Mesenchymal stem cell (in vitro differentiated cells and primary cell): Measurements from ENCODE around the gene TEX38.

ENCODE experiments used
- DNase-seq: peaks from one replicate; pipeline ENCODE4 v3.0.0-alpha.2; 2013
- H2AFZ ChIP-seq: one replicate; pipeline ENCODE4 v1.6.1; 2013; ENCODE audit warnings: low read depth, mild to moderate bottlenecking, control low read depth, inconsistent platforms, low read length, moderate library complexity
- H2AK5ac ChIP-seq: 2 replicates; pipeline ENCODE4 v1.6.1; 2013; ENCODE audit warnings: low read length, moderate library complexity, mild to moderate bottlenecking, inconsistent platforms; ENCODE audit not compliant: severe bottlenecking
- H2BK120ac ChIP-seq: one replicate; pipeline ENCODE4 v1.6.1; 2013; ENCODE audit warnings: low read depth, mild to moderate bottlenecking, inconsistent platforms, low read length, moderate library complexity
- H2BK12ac ChIP-seq, 2 experiments: one replicate each; pipeline ENCODE4 v1.6.1; 2013; ENCODE audit warnings: inconsistent platforms in 2 of 2, low read length in 2 of 2, mild to moderate bottlenecking in 2 of 2, moderate library complexity in 2 of 2, control low read depth in 1 of 2
- H2BK15ac ChIP-seq: one replicate; pipeline ENCODE4 v1.6.1; 2013; ENCODE audit warnings: mild to moderate bottlenecking, low read depth, inconsistent platforms; ENCODE audit not compliant: poor library complexity, severe bottlenecking
- H2BK5ac ChIP-seq: 2 replicates; pipeline ENCODE4 v1.6.1; 2013; ENCODE audit warnings: low read depth, mild to moderate bottlenecking, low read length, control low read depth, inconsistent platforms; ENCODE audit not compliant: poor library complexity, severe bottlenecking
- H3K14ac ChIP-seq, 2 experiments: one replicate each; pipeline ENCODE4 v1.6.1; 2013; ENCODE audit warnings: inconsistent platforms in 2 of 2, low read length in 2 of 2, control low read depth in 1 of 2, mild to moderate bottlenecking in 1 of 2, moderate library complexity in 1 of 2
- H3K18ac ChIP-seq, 2 experiments: one replicate each; pipeline ENCODE4 v1.6.1; 2013; ENCODE audit warnings: inconsistent platforms in 2 of 2, low read length in 2 of 2, control low read depth in 1 of 2, low read depth in 1 of 2, mild to moderate bottlenecking in 1 of 2
- H3K23ac ChIP-seq, 2 experiments: one replicate each; pipeline ENCODE4 v1.6.1; 2013; ENCODE audit warnings: inconsistent platforms in 2 of 2, low read length in 2 of 2, mild to moderate bottlenecking in 2 of 2, moderate library complexity in 2 of 2, control low read depth in 1 of 2
- H3K27ac ChIP-seq: 2 replicates; pipeline ENCODE4 v1.5.1; 2013; ENCODE audit warnings: mild to moderate bottlenecking, moderate library complexity, low read length, control low read depth, inconsistent platforms; ENCODE audit not compliant: poor library complexity, severe bottlenecking
- H3K27me3 ChIP-seq, 2 experiments: 2 replicates each; pipeline versions ENCODE4 v1.6.1 to v1.7.0; 2013; ENCODE audit warnings: low read length in 2 of 2, mild to moderate bottlenecking in 2 of 2, moderate library complexity in 2 of 2, control low read depth in 1 of 2, inconsistent platforms in 1 of 2; ENCODE audit not compliant: control insufficient read depth in 1 of 2, insufficient read depth in 1 of 2
- H3K36me3 ChIP-seq, 2 experiments: 2 replicates each; pipeline versions ENCODE4 v1.6.1 to v1.7.0; 2013; ENCODE audit warnings: low read length in 2 of 2, control low read depth in 1 of 2, inconsistent platforms in 1 of 2, low read depth in 1 of 2, mild to moderate bottlenecking in 1 of 2; ENCODE audit not compliant: insufficient read depth in 2 of 2, control insufficient read depth in 1 of 2
- H3K4ac ChIP-seq, 2 experiments: one replicate each; pipeline ENCODE4 v1.6.1; 2013; ENCODE audit warnings: inconsistent platforms in 2 of 2, low read length in 2 of 2, mild to moderate bottlenecking in 2 of 2, moderate library complexity in 2 of 2, control low read depth in 1 of 2, low read depth in 1 of 2
- H3K4me1 ChIP-seq: 2 replicates; pipeline ENCODE4 v1.6.1; 2013; ENCODE audit warnings: low read depth, low read length, control low read depth; ENCODE audit not compliant: control insufficient read depth, insufficient read depth
- H3K4me2 ChIP-seq: 2 replicates; pipeline ENCODE4 v1.6.1; 2013; ENCODE audit warnings: low read length, mild to moderate bottlenecking, inconsistent platforms; ENCODE audit not compliant: poor library complexity, severe bottlenecking
- H3K4me3 ChIP-seq, 2 experiments: 2 replicates each; pipeline versions ENCODE4 v1.5.1 to v1.7.0; 2013; ENCODE audit warnings: low read length in 2 of 2, mild to moderate bottlenecking in 2 of 2, control low read depth in 1 of 2, low read depth in 1 of 2; ENCODE audit not compliant: insufficient read depth in 1 of 2
- H3K79me1 ChIP-seq: replicated peaks from 2 replicates; pipeline ENCODE4 v1.6.1; 2013; ENCODE audit warnings: mild to moderate bottlenecking, control low read depth, low read length, inconsistent platforms; ENCODE audit not compliant: poor library complexity, severe bottlenecking
- H3K9ac ChIP-seq: 2 replicates; pipeline ENCODE4 v1.7.0; 2013; ENCODE audit warnings: mild to moderate bottlenecking, low read length, moderate library complexity
- H3K9me3 ChIP-seq: 2 replicates; pipeline ENCODE4 v1.7.0; 2013; ENCODE audit warnings: mild to moderate bottlenecking, low read length; ENCODE audit not compliant: control insufficient read depth
- H4K8ac ChIP-seq: one replicate; pipeline ENCODE4 v1.6.1; 2013; ENCODE audit warnings: inconsistent platforms, mild to moderate bottlenecking, low read length, moderate library complexity
- H4K91ac ChIP-seq: one replicate; pipeline ENCODE4 v1.6.1; 2013; ENCODE audit warnings: mild to moderate bottlenecking, low read length, inconsistent platforms
- WGBS: methylation state at CpG from one replicate; pipeline ENCODE4 v1.1.7; 2013; ENCODE audit warnings: mixed read lengths; 5-methylcytosine and 5-hydroxymethylcytosine counted together

The TEX38 gene

GRCh38 chr1:46686255-46686654, 14.6 kb downstream of the TEX38 start:
- no peak overlapping the region for H3K27ac ChIP-seq
- H3K9me3 ChIP-seq: no peaks in the 10 kb centered on the region
- H2BK15ac ChIP-seq: no peak overlapping the region
- peaks cover 16 to 100% of the 10 kb centered on the region in 2 experiments for H3K36me3 ChIP-seq
- peaks cover 9% of the 10 kb centered on the region for H3K79me1 ChIP-seq
- no peak overlapping the region for H3K4me2 ChIP-seq
- H3K4me3 ChIP-seq: no peak overlapping the region
- H2BK12ac ChIP-seq: no peak overlapping the region
- WGBS: 83% methylated on average over 1 of the region's 1 CpG
- no peak overlapping the region for H3K14ac ChIP-seq
- H2BK120ac ChIP-seq: no peak overlapping the region
- no peak overlapping the region for H2BK5ac ChIP-seq
- H3K27me3 ChIP-seq: no peaks in the 10 kb centered on the region
- H3K4ac ChIP-seq: no peak overlapping the region
- H3K4me1 ChIP-seq: no peaks in the 10 kb centered on the region
- H2AK5ac ChIP-seq: no peak overlapping the region
- no peak overlapping the region for H3K9ac ChIP-seq
- no peak overlapping the region for H3K18ac ChIP-seq
- no peak overlapping the region for H3K23ac ChIP-seq
- no peak overlapping the region for H2AFZ ChIP-seq
- no peak overlapping the region for H4K8ac ChIP-seq
- no peak overlapping the region for H4K91ac ChIP-seq
- DNase-seq: no peak

DNA sequence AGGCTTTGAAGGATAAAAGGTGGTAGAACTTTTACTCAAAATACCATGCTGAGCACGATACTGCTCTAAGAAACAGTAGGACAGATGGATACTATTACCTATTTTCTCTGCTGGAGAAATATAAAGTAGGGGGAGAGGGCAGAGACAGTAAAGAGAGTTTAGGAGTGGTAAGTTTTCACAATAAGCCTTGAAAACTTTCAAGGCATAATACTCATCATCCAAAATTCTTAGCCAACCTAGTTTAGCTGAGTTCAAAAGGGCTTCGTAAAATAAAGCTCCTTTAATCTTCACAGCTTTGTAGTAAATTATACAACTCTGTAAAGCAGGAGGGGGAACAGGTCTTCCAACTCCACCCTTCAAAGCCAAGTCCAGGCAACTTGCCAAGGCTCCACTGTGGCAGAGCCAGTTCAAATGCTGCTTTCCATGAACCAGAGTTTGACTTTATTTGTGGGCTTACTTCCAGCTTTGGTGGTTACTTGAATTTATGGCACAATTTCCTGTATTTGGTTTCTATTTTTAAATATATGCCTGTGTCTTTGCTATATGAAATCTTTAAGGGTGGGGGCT, 15.5 kb downstream of the TEX38 start:
- no peaks in the 10 kb centered on the region for H3K27me3 ChIP-seq
- 86% methylated on average over 1 of the region's 2 CpGs for WGBS
- H2AFZ ChIP-seq: no peak overlapping the region
- no peak overlapping the region for H3K23ac ChIP-seq
- no peak for DNase-seq
- H3K36me3 ChIP-seq: peaks cover 14 to 100% of the 10 kb centered on the region in 2 experiments
- H2BK5ac ChIP-seq: no peak overlapping the region
- no peak overlapping the region for H3K4ac ChIP-seq
- no peak overlapping the region for H4K91ac ChIP-seq
- H2AK5ac ChIP-seq: no peak overlapping the region
- H2BK12ac ChIP-seq: no peak overlapping the region
- no peak overlapping the region for H4K8ac ChIP-seq
- H3K14ac ChIP-seq: no peak overlapping the region
- no peak overlapping the region for H3K18ac ChIP-seq
- no peak overlapping the region for H3K27ac ChIP-seq
- no peak overlapping the region for H3K4me3 ChIP-seq
- no peaks in the 10 kb centered on the region for H3K9me3 ChIP-seq
- H2BK120ac ChIP-seq: no peak overlapping the region
- no peaks in the 10 kb centered on the region for H3K4me1 ChIP-seq
- no peak overlapping the region for H2BK15ac ChIP-seq
- peaks cover 9% of the 10 kb centered on the region for H3K79me1 ChIP-seq
- H3K4me2 ChIP-seq: no peak overlapping the region
- no peak overlapping the region for H3K9ac ChIP-seq

DNA sequence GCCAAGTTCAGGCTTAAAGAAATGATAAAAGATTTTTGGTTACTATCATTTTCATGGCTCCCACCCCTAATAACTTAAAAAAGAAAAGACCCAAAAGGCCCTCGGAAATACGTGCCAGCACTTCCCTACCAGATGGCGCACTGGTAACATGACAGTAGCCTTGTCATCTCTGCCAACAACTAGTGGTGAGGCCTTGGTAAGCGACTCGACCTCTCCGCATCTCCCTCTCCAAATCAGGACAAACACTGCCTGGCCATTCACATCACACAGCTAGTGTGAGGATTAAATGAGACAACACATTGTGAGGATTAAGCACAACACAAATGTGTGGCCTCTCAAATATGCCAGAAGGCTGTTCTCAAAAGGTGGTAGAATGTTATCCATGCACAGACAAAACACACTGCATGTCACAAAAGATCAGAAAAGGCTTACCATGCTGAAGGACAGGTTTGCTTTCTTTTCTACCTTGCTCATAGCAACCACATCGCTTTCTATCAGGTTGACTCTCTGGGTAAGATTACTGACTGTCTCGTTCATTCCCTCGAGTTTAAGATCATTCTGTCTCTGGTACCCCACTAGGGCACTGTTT, 16.4 kb downstream of the TEX38 start:
- H2BK12ac ChIP-seq: no peak overlapping the region

DNA sequence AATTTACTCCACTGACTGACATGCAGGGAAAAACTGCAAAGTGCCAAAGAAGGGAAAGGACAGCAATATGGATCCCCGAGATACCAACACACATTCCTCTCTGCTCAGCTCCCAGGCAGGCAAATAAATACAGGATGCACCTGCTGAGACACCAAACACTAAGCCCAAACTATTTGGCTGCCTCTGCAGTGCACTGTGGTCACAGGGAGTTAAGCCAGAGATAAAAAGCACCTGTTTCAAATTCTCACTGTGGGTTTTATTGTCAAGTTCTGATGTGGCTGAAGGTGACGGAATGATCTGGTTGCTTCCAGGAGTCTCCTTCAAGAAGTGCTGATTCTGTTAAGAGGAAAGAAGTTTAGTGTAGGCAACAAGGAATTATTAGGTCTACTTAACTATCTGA, 17.7 kb downstream of the TEX38 start:
- peaks cover 14% of the 10 kb centered on the region for H3K79me1 ChIP-seq
- H3K9ac ChIP-seq: no peak overlapping the region
- H3K4me2 ChIP-seq: no peak overlapping the region
- no peak overlapping the region for H4K91ac ChIP-seq
- H3K9me3 ChIP-seq: no peaks in the 10 kb centered on the region
- WGBS: 94% methylated on average over 2 of the region's 2 CpGs
- peaks cover 7 to 86% of the 10 kb centered on the region in 2 experiments for H3K36me3 ChIP-seq
- H4K8ac ChIP-seq: no peak overlapping the region
- no peak overlapping the region for H2BK12ac ChIP-seq
- no peak overlapping the region for H2AFZ ChIP-seq
- no peak overlapping the region for H3K4me3 ChIP-seq
- no peaks in the 10 kb centered on the region for H3K27me3 ChIP-seq
- no peak overlapping the region for H3K14ac ChIP-seq
- H2BK5ac ChIP-seq: no peak overlapping the region
- H2BK120ac ChIP-seq: no peak overlapping the region
- no peak overlapping the region for H3K27ac ChIP-seq
- no peak overlapping the region for H3K18ac ChIP-seq
- H3K4ac ChIP-seq: no peak overlapping the region
- H2AK5ac ChIP-seq: no peak overlapping the region
- H2BK15ac ChIP-seq: no peak overlapping the region
- H3K4me1 ChIP-seq: no peaks in the 10 kb centered on the region
- H3K23ac ChIP-seq: no peak overlapping the region
- DNase-seq: no peak

More for the DNA sequence above, 16.4 kb downstream of the TEX38 start:
- H3K27ac ChIP-seq: no peak overlapping the region
- H2AFZ ChIP-seq: no peak overlapping the region
- H3K27me3 ChIP-seq: no peaks in the 10 kb centered on the region
- no peak overlapping the region for H3K4me2 ChIP-seq
- H3K4ac ChIP-seq: no peak overlapping the region
- H2BK15ac ChIP-seq: no peak overlapping the region
- no peak overlapping the region for H4K91ac ChIP-seq
- no peak overlapping the region for H2BK5ac ChIP-seq
- H4K8ac ChIP-seq: no peak overlapping the region
- no peaks in the 10 kb centered on the region for H3K4me1 ChIP-seq
- H2AK5ac ChIP-seq: no peak overlapping the region
- no peak overlapping the region for H2BK120ac ChIP-seq
- no peaks in the 10 kb centered on the region for H3K9me3 ChIP-seq
- 98% methylated on average over 7 of the region's 9 CpGs for WGBS
- H3K36me3 ChIP-seq: peaks cover 10 to 95% of the 10 kb centered on the region in 2 experiments
- no peak for DNase-seq
- no peak overlapping the region for H3K9ac ChIP-seq
- no peak overlapping the region for H3K14ac ChIP-seq
- no peak overlapping the region for H3K23ac ChIP-seq
- no peak overlapping the region for H3K4me3 ChIP-seq
- peaks cover 12% of the 10 kb centered on the region for H3K79me1 ChIP-seq
- H3K18ac ChIP-seq: no peak overlapping the region
